K562 (cell line): ENCODE results near the gene ZNF277. TPM values are rescaled to one million over a fixed set of nuclear protein-coding genes. Genes with fewer than 3 reads are reported as not detected.

Experiments used
- ATAC-seq: fragments of 200-7000 bp; cut with Tn5 transposase; 3 replicates; pipeline ENCODE4 v1.9.1; 2020; ENCODE audit warnings: moderate library complexity
- BruUV-seq: library from RNA; stranded (reverse); fragments of 400-500 nt; replicated peaks from 2 replicates; lab custom pipeline; 2021; lab: Mats Ljungman, UMichigan
- CTCF ChIA-PET: fragments of 300-600 bp; formaldehyde crosslinking; extraction: SDS; loops from one replicate; lab custom pipeline; 2021; ENCODE audit warnings: low intra/inter-chr PET ratio; lab: Yijun Ruan, JAX
- POLR2A ChIA-PET: fragments of 300-600, 350-650 bp; sonication (Branson Sonifier 250); formaldehyde crosslinking; extraction: SDS; loops from one replicate; lab custom pipeline; 2021; ENCODE audit warnings: antibody characterized with exemption, inconsistent platforms; lab: Yijun Ruan, JAX
- DNase-seq, 4 experiments: peaks; one replicate each; pipeline versions ENCODE4 v3.0.0 to v3.0.0-alpha.2; 2011 to 2018; ENCODE audit warnings: low spot score in 3 of 4, mixed read lengths in 3 of 4; ENCODE audit errors: extremely low read depth in 1 of 4
- FAIRE-seq: peaks from 2 replicates; lab custom pipeline; 2011; peaks lifted over from hg19 to GRCh38; lab: Jason Lieb, UNC
- H2AFZ ChIP-seq: 2 replicates; pipeline ENCODE4 v1.6.0; 2011; ENCODE audit warnings: low read depth, low read length, control low read depth, inconsistent platforms
- H3K27ac ChIP-seq: fragments of 200-600 bp; 3 replicates; pipeline ENCODE4 v1.8.0; 2011; ENCODE audit warnings: low read depth, mild to moderate bottlenecking, control low read depth, inconsistent platforms, low read length, moderate library complexity, mixed read lengths; ENCODE audit errors: extremely low read depth
- H3K27me3 ChIP-seq, 2 experiments: fragments of 300-600 bp in 1 of 2; 2 replicates in 1 of 2; 3 replicates in 1 of 2; pipeline versions ENCODE4 v1.6.0 to v1.8.0; 2011; ENCODE audit warnings: inconsistent platforms in 2 of 2, low read length in 2 of 2, mild to moderate bottlenecking in 1 of 2, mixed read lengths in 1 of 2, moderate library complexity in 1 of 2; ENCODE audit not compliant: control insufficient read depth in 2 of 2, insufficient read depth in 2 of 2
- H3K36me3 ChIP-seq: fragments of 300-600 bp; 3 replicates; pipeline ENCODE4 v1.8.0; 2011; ENCODE audit warnings: mild to moderate bottlenecking, low read length, inconsistent platforms; ENCODE audit not compliant: control insufficient read depth, insufficient read depth
- H3K4me1 ChIP-seq, 2 experiments: fragments of 200-600 bp in 1 of 2; replicated peaks in 1 of 2; 2 replicates in 1 of 2; 3 replicates in 1 of 2; pipeline versions ENCODE4 v1.5.1 to v1.8.0; 2011; ENCODE audit warnings: inconsistent platforms in 2 of 2, low read length in 2 of 2, mild to moderate bottlenecking in 1 of 2, mixed read lengths in 1 of 2, moderate library complexity in 1 of 2; ENCODE audit not compliant: control insufficient read depth in 2 of 2, insufficient read depth in 2 of 2
- H3K4me2 ChIP-seq: 2 replicates; pipeline ENCODE4 v1.6.1; 2011; ENCODE audit warnings: low read length, control low read depth, inconsistent platforms, mixed read lengths; ENCODE audit not compliant: insufficient read depth
- H3K4me3 ChIP-seq: fragments of 200-600 bp; sonication (generic), shearing (Covaris generic); 2 replicates; pipeline ENCODE4 v1.5.1; 2016; ENCODE audit warnings: control low read depth, inconsistent platforms
- H3K79me2 ChIP-seq: fragments of 200-600 bp; 3 replicates; pipeline ENCODE4 v1.8.0; 2011; ENCODE audit warnings: low read length, inconsistent platforms; ENCODE audit not compliant: control insufficient read depth, insufficient read depth
- H3K9ac ChIP-seq, 2 experiments: 2 replicates each; pipeline versions ENCODE4 v1.6.0 to v1.6.1; 2011; ENCODE audit warnings: low read depth in 2 of 2, low read length in 2 of 2, control low read depth in 1 of 2, inconsistent platforms in 1 of 2, mild to moderate bottlenecking in 1 of 2, mixed read lengths in 1 of 2; ENCODE audit not compliant: insufficient read depth in 1 of 2
- H3K9me1 ChIP-seq: one replicate; pipeline ENCODE4 v1.6.0; 2011; ENCODE audit warnings: inconsistent platforms, mild to moderate bottlenecking, low read length, moderate library complexity; ENCODE audit not compliant: control insufficient read depth, insufficient read depth
- H3K9me3 ChIP-seq: replicated peaks from 2 replicates; pipeline ENCODE4 v1.5.1; 2011; ENCODE audit warnings: low read depth, low read length, inconsistent platforms; ENCODE audit not compliant: control insufficient read depth, insufficient read depth
- H4K20me1 ChIP-seq: replicated peaks from 2 replicates; pipeline ENCODE4 v1.6.1; 2011; ENCODE audit warnings: low read length, inconsistent platforms, mixed read lengths; ENCODE audit not compliant: control insufficient read depth, insufficient read depth
- CGGBP1 ChIP-seq: fragments of 250-450 bp; sonication (Bioruptor Pico); IDR thresholded peaks from 2 replicates; pipeline ENCODE4 v1.9.0; 2021; ENCODE audit warnings: mild to moderate bottlenecking
- ELF4 ChIP-seq: fragments of 450-650 bp; formaldehyde crosslinking; IDR thresholded peaks from 2 replicates; pipeline ENCODE4 v1.4.0; 2022; ENCODE audit warnings: missing genetic modification characterization
- MAFF ChIP-seq: IDR thresholded peaks from 2 replicates; pipeline ENCODE4 v1.6.1; 2012; ENCODE audit warnings: low read length, improper control_type of control experiment
- NFIX ChIP-seq: fragments of 250-450 bp; sonication (Bioruptor Pico); IDR thresholded peaks from 2 replicates; pipeline ENCODE4 v1.4.0; 2020; ENCODE audit warnings: low read depth, mild to moderate bottlenecking, moderate library complexity
- NR2C1 ChIP-seq, 2 experiments: fragments of 450-650 bp; IDR thresholded peaks; 2 replicates each; pipeline ENCODE4 v1.6.1; 2017; ENCODE audit warnings: mild to moderate bottlenecking in 2 of 2, antibody characterized with exemption in 1 of 2, inconsistent platforms in 1 of 2, missing compliant biosample characterization in 1 of 2, missing genetic modification characterization in 1 of 2
- NR4A1 ChIP-seq, 2 experiments: fragments of 250-450 bp in 1 of 2; fragments of 450-650 bp in 1 of 2; sonication (Bioruptor Pico) in 1 of 2; IDR thresholded peaks; 2 replicates each; pipeline versions ENCODE4 v1.4.0 to v1.6.1; 2016 to 2020; ENCODE audit warnings: mild to moderate bottlenecking in 2 of 2, missing compliant biosample characterization in 1 of 2, missing genetic modification characterization in 1 of 2, moderate library complexity in 1 of 2
- PHF21A ChIP-seq: fragments of 450-650 bp; IDR thresholded peaks from 2 replicates; pipeline ENCODE4 v1.6.1; 2017; ENCODE audit warnings: low read depth, borderline replicate concordance
- RBM14 ChIP-seq: fragments of 200-400 bp; formaldehyde crosslinking; IDR thresholded peaks from 2 replicates; pipeline ENCODE4 v1.6.1; 2018; ENCODE audit warnings: low read depth, mild to moderate bottlenecking, low read length, moderate library complexity, borderline replicate concordance; ENCODE audit not compliant: insufficient read depth
- SIN3B ChIP-seq: fragments of 450-650 bp; IDR thresholded peaks from 2 replicates; pipeline ENCODE4 v1.6.1; 2017; ENCODE audit warnings: low read depth, mild to moderate bottlenecking, moderate library complexity
- ZNF274 ChIP-seq: IDR thresholded peaks from 2 replicates; pipeline ENCODE4 v1.6.1; 2011; ENCODE audit warnings: low read depth, mild to moderate bottlenecking, low read length, moderate library complexity, borderline replicate concordance
- ZNF347 ChIP-seq: fragments of 450-650 bp; formaldehyde crosslinking; IDR thresholded peaks from 2 replicates; pipeline ENCODE4 v1.4.0; 2020; ENCODE audit warnings: low read depth, mild to moderate bottlenecking, moderate library complexity
- ZNF586 ChIP-seq: fragments of 450-650 bp; formaldehyde crosslinking; conservative IDR thresholded peaks from 2 replicates; pipeline ENCODE4 v1.4.0; 2020; ENCODE audit warnings: mild to moderate bottlenecking, moderate library complexity
- ZNF830 ChIP-seq: fragments of 250-450 bp; sonication (Bioruptor Pico); IDR thresholded peaks from 2 replicates; pipeline ENCODE4 v1.5.0; 2021; ENCODE audit warnings: mild to moderate bottlenecking
- WGBS: fragments of 100-300 bp; shearing (Covaris generic); methylation state at CpG from one replicate; pipeline ENCODE4 v1.1.6; 2016; ENCODE audit warnings: low coverage, mixed read lengths; ENCODE audit not compliant: insufficient coverage; ENCODE audit errors: missing lambda C conversion rate; 5-methylcytosine and 5-hydroxymethylcytosine counted together
- in situ Hi-C: fragments of 300-500 bp; cut with MboI; formaldehyde crosslinking; loops from 4 replicates; pipeline ENCODE4 v1.15.0; 2018; ENCODE audit warnings: inconsistent platforms, mixed read lengths
- intact Hi-C: fragments of 100-400 bp; cut with micrococcal nuclease; formaldehyde crosslinking; loops from 2 replicates; pipeline ENCODE4 v1.14.2; 2022
- polyA plus RNA-seq, 8 experiments: library from polyadenylated mRNA; depleted of rRNA in 4 of 8; stranded (reverse) in 5 of 8; unstranded in 3 of 8; fragments of >200 nt; fragmentation: Nextera tagmentation in 2 of 8; fragmentation: Illumina TruSeq in 1 of 8; extraction: Ambion mirVana in 2 of 8; extraction: Trizol in 1 of 8; gene quantifications; 2 replicates each; pipeline versions ENCODE4 v1.2.1 to v1.2.3, GENCODE V29; 2011 to 2014; ENCODE audit warnings: inconsistent platforms in 1 of 8, missing spikeins in 1 of 8
- total RNA-seq, 7 experiments: library from RNA; depleted of rRNA in 6 of 7; stranded (reverse); fragments of >200 nt in 6 of 7; fragmentation: Illumina TruSeq in 2 of 7; extraction: Trizol in 2 of 7; gene quantifications; 2 replicates each; pipeline versions ENCODE4 v1.2.1 to v1.2.3, GENCODE V29; 2011 to 2021; ENCODE audit warnings: low replicate concordance in 1 of 7
- TF ChIP-seq, protein P1 (sequence below): fragments of 450-650 bp; IDR thresholded peaks from 2 replicates; pipeline ENCODE4 v1.6.1; 2017; ENCODE audit warnings: antibody characterized with exemption

ZNF277 gene
- total and polyA plus RNA-seq, 9 of the 15 experiments (the other 6 are each of a cell fraction or from before 2014, with no cell fraction given) = 18.8 to 33.5 (median 27.7) TPM

GRCh38 chr7:112205343-112206237 is 905 bp upstream of the ZNF277 start (continued):
- TF ChIP-seq, protein P1, sequence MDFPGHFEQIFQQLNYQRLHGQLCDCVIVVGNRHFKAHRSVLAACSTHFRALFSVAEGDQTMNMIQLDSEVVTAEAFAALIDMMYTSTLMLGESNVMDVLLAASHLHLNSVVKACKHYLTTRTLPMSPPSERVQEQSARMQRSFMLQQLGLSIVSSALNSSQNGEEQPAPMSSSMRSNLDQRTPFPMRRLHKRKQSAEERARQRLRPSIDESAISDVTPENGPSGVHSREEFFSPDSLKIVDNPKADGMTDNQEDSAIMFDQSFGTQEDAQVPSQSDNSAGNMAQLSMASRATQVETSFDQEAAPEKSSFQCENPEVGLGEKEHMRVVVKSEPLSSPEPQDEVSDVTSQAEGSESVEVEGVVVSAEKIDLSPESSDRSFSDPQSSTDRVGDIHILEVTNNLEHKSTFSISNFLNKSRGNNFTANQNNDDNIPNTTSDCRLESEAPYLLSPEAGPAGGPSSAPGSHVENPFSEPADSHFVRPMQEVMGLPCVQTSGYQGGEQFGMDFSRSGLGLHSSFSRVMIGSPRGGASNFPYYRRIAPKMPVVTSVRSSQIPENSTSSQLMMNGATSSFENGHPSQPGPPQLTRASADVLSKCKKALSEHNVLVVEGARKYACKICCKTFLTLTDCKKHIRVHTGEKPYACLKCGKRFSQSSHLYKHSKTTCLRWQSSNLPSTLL = no peak
- 0 out of 2 replicates have a peak, but pooled peaks have one; percentile 36 for TF ChIP-seq ZNF830 (CRISPR knock-in tag)

DNA sequence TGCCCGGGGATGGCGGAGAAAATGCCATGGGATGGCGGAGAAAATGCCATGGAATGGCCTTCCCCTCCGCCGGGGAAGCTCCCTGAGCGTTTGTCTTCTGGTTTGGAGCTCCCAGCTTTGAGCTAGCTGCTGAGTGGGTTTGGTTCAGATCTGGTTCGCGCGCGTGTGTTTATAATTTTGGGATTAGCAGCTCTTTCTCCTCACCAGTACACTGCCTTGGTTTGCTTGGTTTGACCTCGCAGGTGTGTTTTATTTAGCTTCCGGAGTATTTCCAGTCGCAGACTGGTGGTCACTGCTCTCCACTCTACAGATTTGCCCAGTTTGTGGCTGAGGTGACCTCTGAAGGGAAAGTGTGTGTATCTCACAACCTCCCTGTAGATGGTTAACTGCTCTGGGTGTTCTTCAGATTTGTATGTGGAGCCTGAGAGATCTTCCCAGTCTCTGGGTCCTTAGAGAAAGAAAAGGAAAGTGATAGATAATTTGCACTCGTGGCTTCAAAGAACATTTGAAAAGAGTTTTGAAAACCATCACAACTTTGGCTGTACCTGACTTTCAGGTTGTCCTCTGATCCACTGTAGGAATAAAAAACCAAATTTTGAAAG is 597 bp downstream of the ZNF277 start:
- BruUV-seq = TSS peak; percentile 73
- Histone ChIP-seq H3K27me3 (peaks cover 23 to 24% of the 10 kb centered on the region in 2 experiments), H2AFZ (peak overlapping the region; percentile 96), H4K20me1 (no peaks in the 10 kb centered on the region), H3K9ac (peak overlapping the region; percentile 75 to 95), H3K9me1 (no peaks in the 10 kb centered on the region), H3K4me2 (peak overlapping the region; percentile 81), H3K9me3 (no peaks in the 10 kb centered on the region), H3K4me3 (peak overlapping the region; percentile 79), H3K79me2 (peaks cover 20% of the 10 kb centered on the region), H3K4me1 (peaks cover 12 to 16% of the 10 kb centered on the region in 2 experiments; a peak in 4 of 5 replicates), H3K36me3 (no peaks in the 10 kb centered on the region), H3K27ac (peak overlapping the region; percentile 52)
- POLR2A ChIA-PET = interaction anchor here (0.7 to 4.0 kb wide), 5 partner anchors 9 to 451 kb away, joined by 3 to 14 read pairs (median 3); partner anchors contain the start of gene IFRD1
- peak; percentile 18 for ATAC-seq
- peak; percentile 27 to 46 (median 30) for DNase-seq
- WGBS = 2% methylated on average over 14 of the region's 14 CpGs
- intact Hi-C loops (loop anchor here (10.0 kb wide), 2 partner anchors 208 to 288 kb away; no protein-coding TSS in a partner anchor), in situ Hi-C loops (no loop called here)
- no peak for FAIRE-seq
- CTCF ChIA-PET = no interaction called here
- no peak for TF ChIP-seq NFIX (CRISPR knock-in tag)
- no peak for TF ChIP-seq ELF4 (CRISPR knock-in tag)
- TF ChIP-seq PHF21A = no peak
- no peak for TF ChIP-seq RBM14
- TF ChIP-seq ZNF274 = no peak
- no peak for TF ChIP-seq SIN3B
- TF ChIP-seq ZNF347 (CRISPR knock-in tag) = no peak
- peak; percentile 81 for TF ChIP-seq NR2C1 (IDR thresholded peaks at IDR 0.05)
- TF ChIP-seq NR2C1 (tag; IDR thresholded peaks at IDR 0.05) = 0 out of 2 replicates have a peak, but pooled peaks have one; percentile 24
- TF ChIP-seq CGGBP1 (CRISPR knock-in tag) = no peak
- TF ChIP-seq NR4A1 (CRISPR knock-in tag; IDR thresholded peaks at IDR 0.05) = 0 out of 2 replicates have a peak, but pooled peaks have one; percentile 37
- TF ChIP-seq NR4A1 (tag; IDR thresholded peaks at IDR 0.05) = no peak
- TF ChIP-seq ZNF586 = no peak
- TF ChIP-seq MAFF = no peak
